Liver (tissue), 3 donors: ENCODE measurements around the gene ACKR2.

Source experiments
- CTCF ChIP-seq: fragments of 150-350 bp; IDR thresholded peaks from 2 replicates; pipeline ENCODE4 v1.5.1; 2017; ENCODE audit warnings: improper control_type of control experiment, low read depth, low read length; ENCODE audit not compliant: missing input control
- GABPA ChIP-seq, 2 donors: IDR thresholded peaks in 1 of 2; conservative IDR thresholded peaks in 1 of 2; 2 replicates each; pipeline ENCODE4 v1.6.1; 2016; ENCODE audit warnings: antibody characterized with exemption in 2 of 2, mild to moderate bottlenecking in 1 of 2, moderate library complexity in 1 of 2
- JUND ChIP-seq, 2 donors: IDR thresholded peaks; 2 replicates each; pipeline ENCODE4 v1.6.1; 2016; ENCODE audit warnings: antibody characterized with exemption in 2 of 2
- MAX ChIP-seq: IDR thresholded peaks from 2 replicates; pipeline ENCODE4 v1.6.1; 2016; ENCODE audit warnings: antibody characterized with exemption
- NR2F2 ChIP-seq: IDR thresholded peaks from 2 replicates; pipeline ENCODE4 v1.6.1; 2016; ENCODE audit warnings: antibody characterized with exemption
- RAD21 ChIP-seq, 2 donors: IDR thresholded peaks; 2 replicates each; pipeline ENCODE4 v1.6.1; 2016; ENCODE audit warnings: antibody characterized with exemption in 2 of 2, mild to moderate bottlenecking in 2 of 2
- REST ChIP-seq: IDR thresholded peaks from 2 replicates; pipeline ENCODE4 v1.6.1; 2016; ENCODE audit warnings: antibody characterized with exemption, mild to moderate bottlenecking
- SP1 ChIP-seq: IDR thresholded peaks from 2 replicates; pipeline ENCODE4 v1.6.1; 2018; ENCODE audit warnings: antibody characterized with exemption, mild to moderate bottlenecking
- TAF1 ChIP-seq: conservative IDR thresholded peaks from 2 replicates; pipeline ENCODE4 v1.6.1; 2016; ENCODE audit warnings: antibody characterized with exemption, mild to moderate bottlenecking
- YY1 ChIP-seq: IDR thresholded peaks from 2 replicates; pipeline ENCODE4 v1.6.1; 2016; ENCODE audit warnings: antibody characterized with exemption, mild to moderate bottlenecking
- donor health status: healthy.
- donor health status: healthy.

- TF ChIP-seq RAD21 (IDR thresholded peaks at IDR 0.05) (no peak), CTCF (no peak), REST (no peak), TAF1 (no peak), MAX (no peak), GABPA (IDR thresholded peaks at IDR 0.05 in 1 of 2, conservative IDR thresholded peaks at IDR 0.05 in 1 of 2) (no peak), SP1 (no peak), JUND (IDR thresholded peaks at IDR 0.05) (no peak), NR2F2 (no peak), YY1 (peak; percentile 91)
Measured at GRCh38 chr3:42802876-42803413, 6.3 kb upstream of the ACKR2 start.
